HepG2 (cell line): Measurements from ENCODE around the gene RABEPK. TPM values are rescaled to one million over a fixed set of nuclear protein-coding genes. Genes with fewer than 3 reads are reported as not detected.

Source experiments
- ATAC-seq: fragments of 200-7000 bp; cut with Tn5 transposase; 3 replicates; pipeline ENCODE4 v1.9.1; 2020; ENCODE audit warnings: mild to moderate bottlenecking, moderate library complexity
- BruUV-seq: library from RNA; stranded (reverse); fragments of 400-500 nt; replicated peaks from 2 replicates; lab custom pipeline; 2021; lab: Mats Ljungman, UMichigan
- CTCF ChIA-PET: fragments of 300-600 bp; formaldehyde crosslinking; extraction: SDS; loops from one replicate; lab custom pipeline; 2021; ENCODE audit warnings: low total read pairs, inconsistent platforms, low intra/inter-chr PET ratio; lab: Yijun Ruan, JAX
- POLR2A ChIA-PET: fragments of 350-600 bp; sonication (Branson Sonifier 250); formaldehyde crosslinking; loops from one replicate; lab custom pipeline; 2020; ENCODE audit warnings: antibody characterized with exemption, inconsistent platforms; lab: Yijun Ruan, JAX
- DNase-seq: peaks from one replicate; pipeline ENCODE4 v3.0.0-alpha.2; 2015; ENCODE audit warnings: low spot score
- FAIRE-seq: peaks from 3 replicates; lab custom pipeline; 2011; peaks lifted over from hg19 to GRCh38; lab: Jason Lieb, UNC
- H2AFZ ChIP-seq: one replicate; pipeline ENCODE4 v1.6.1; 2011; ENCODE audit warnings: low read length, inconsistent platforms
- H3K27ac ChIP-seq: fragments of 300-600 bp; 3 replicates; pipeline ENCODE4 v1.8.0; 2011; ENCODE audit warnings: mixed run types, mild to moderate bottlenecking, mixed read lengths, low read length, inconsistent platforms; ENCODE audit not compliant: insufficient read depth; ENCODE audit errors: extremely low read length
- H3K27me3 ChIP-seq, 2 experiments: fragments of 200-600 bp in 1 of 2; 2 replicates in 1 of 2; 3 replicates in 1 of 2; pipeline versions ENCODE4 v1.6.0 to v1.8.0; 2011; ENCODE audit warnings: low read length in 2 of 2, mild to moderate bottlenecking in 2 of 2, moderate library complexity in 2 of 2, inconsistent platforms in 1 of 2; ENCODE audit not compliant: insufficient read depth in 2 of 2, control insufficient read depth in 1 of 2
- H3K36me3 ChIP-seq, 2 experiments: fragments of 200-600 bp in 1 of 2; replicated peaks in 1 of 2; 2 replicates in 1 of 2; 3 replicates in 1 of 2; pipeline versions ENCODE4 v1.5.1 to v1.8.0; 2011; ENCODE audit warnings: low read length in 2 of 2, inconsistent platforms in 1 of 2; ENCODE audit not compliant: insufficient read depth in 2 of 2, control insufficient read depth in 1 of 2
- H3K4me1 ChIP-seq: 2 replicates; pipeline ENCODE4 v1.5.1; 2012; ENCODE audit warnings: low read length, inconsistent platforms; ENCODE audit not compliant: insufficient read depth
- H3K4me2 ChIP-seq: 2 replicates; pipeline ENCODE4 v1.6.0; 2011; ENCODE audit warnings: low read depth, low read length, inconsistent platforms
- H3K4me3 ChIP-seq, 3 experiments: fragments of 200-600 bp in 1 of 3; sonication (generic), shearing (Covaris generic) in 1 of 3; replicated peaks in 1 of 3; 2 replicates each; pipeline ENCODE4 v1.5.1; 2011 to 2016; ENCODE audit warnings: low read length in 3 of 3, inconsistent platforms in 2 of 3, low read depth in 2 of 3, mild to moderate bottlenecking in 2 of 3, control low read depth in 1 of 3, mixed read lengths in 1 of 3; ENCODE audit not compliant: insufficient read depth in 1 of 3
- H3K79me2 ChIP-seq: one replicate; pipeline ENCODE4 v1.6.1; 2011; ENCODE audit warnings: low read length, inconsistent platforms; ENCODE audit not compliant: insufficient read depth
- H3K9ac ChIP-seq: 2 replicates; pipeline ENCODE4 v1.6.0; 2011; ENCODE audit warnings: mild to moderate bottlenecking, low read depth, low read length, inconsistent platforms; ENCODE audit not compliant: insufficient read depth
- H3K9me3 ChIP-seq: 2 replicates; pipeline ENCODE4 v1.5.1; 2012; ENCODE audit warnings: mild to moderate bottlenecking, low read length
- H4K20me1 ChIP-seq: 2 replicates; pipeline ENCODE4 v1.6.0; 2011; ENCODE audit warnings: inconsistent platforms, mild to moderate bottlenecking, low read length, moderate library complexity; ENCODE audit not compliant: insufficient read depth
- KIAA2018 ChIP-seq: sonication (generic); formaldehyde crosslinking; IDR thresholded peaks from 2 replicates; pipeline ENCODE4 v1.5.0; 2020; ENCODE audit warnings: mild to moderate bottlenecking, missing genetic modification reagents, borderline replicate concordance
- ZFP36L1 ChIP-seq: sonication (generic); formaldehyde crosslinking; IDR thresholded peaks from 2 replicates; pipeline ENCODE4 v1.8.0; 2022; ENCODE audit warnings: mild to moderate bottlenecking, missing genetic modification reagents, moderate library complexity
- ZNF282 ChIP-seq: fragments of 450-650 bp; IDR thresholded peaks from 2 replicates; pipeline ENCODE4 v1.6.1; 2018; ENCODE audit not compliant: partially characterized antibody
- ZNF318 ChIP-seq: sonication (generic); formaldehyde crosslinking; IDR thresholded peaks from 2 replicates; pipeline ENCODE4 v1.4.0; 2020; ENCODE audit warnings: mild to moderate bottlenecking, missing genetic modification reagents
- WGBS: methylation state at CpG from one replicate; pipeline ENCODE4 v1.1.6; 2017; ENCODE audit warnings: low lambda C conversion rate; 5-methylcytosine and 5-hydroxymethylcytosine counted together
- in situ Hi-C: cut with HindIII; loops from 2 replicates; pipeline ENCODE4 v1.10.0; 2017; ENCODE audit warnings: low pct_unique_long_range_greater_than_20kb; ENCODE audit not compliant: extremely low pct_ligation_motif_present
- intact Hi-C: fragments of 100-400 bp; cut with micrococcal nuclease; formaldehyde crosslinking; loops from one replicate; pipeline ENCODE4 v1.10.0; 2022; ENCODE audit not compliant: unreplicated experiment
- polyA plus RNA-seq, 8 experiments: library from polyadenylated mRNA; depleted of rRNA in 3 of 8; stranded (reverse) in 7 of 8; unstranded in 1 of 8; fragments of >200 nt; fragmentation: Illumina TruSeq in 4 of 8; extraction: Trizol in 4 of 8; gene quantifications; 2 replicates each; pipeline versions ENCODE4 v1.2.1 to v1.2.3, GENCODE V29; 2011 to 2016; ENCODE audit warnings: low read depth in 4 of 8, missing spikeins in 1 of 8, mixed read lengths in 1 of 8; ENCODE audit not compliant: insufficient read depth in 1 of 8
- total RNA-seq, 5 experiments: library from RNA; depleted of rRNA; stranded (reverse); fragments of >200 nt; fragmentation: Illumina TruSeq; extraction: Trizol; gene quantifications; 2 replicates each; pipeline ENCODE4 v1.2.3, GENCODE V29; 2016; ENCODE audit warnings: low read depth in 1 of 5

Gene RABEPK
- total and polyA plus RNA-seq, 2 of the 13 experiments (the other 11 are each of a cell fraction or from before 2014, with no cell fraction given) = 75.5 to 90.0 TPM

GRCh38 chr9:125261501-125262293, 61.4 kb downstream of the RABEPK start, which contains the start of gene GAPVD1:
TSS of gene GAPVD1 (plus strand) at chr9:125261826. CDS start at chr9:125298922, 37,096 bp downstream.
- Histone ChIP-seq H3K79me2 (peaks cover 43% of the 10 kb centered on the region), H3K9ac (peak within 1 kb of the TSS; percentile 88), H3K27ac (peak within 1 kb of the TSS; percentile 94), H3K4me2 (peak within 1 kb of the TSS; percentile 97), H2AFZ (peak within 1 kb of the TSS; percentile 96), H3K4me3 (peak within 1 kb of the TSS; percentile 83 to 99 (median 87)), H3K27me3 (no peaks in the 10 kb centered on the region), H3K9me3 (no peaks in the 10 kb centered on the region), H3K4me1 (peaks cover 54% of the 10 kb centered on the region), H4K20me1 (peaks cover 6% of the 10 kb centered on the region), H3K36me3 (peaks cover 0 to 3% of the 10 kb centered on the region in 2 experiments; a peak in 1 of 5 replicates)
- ATAC-seq (peak; percentile 98), FAIRE-seq (no peak), DNase-seq (peak; percentile 93)
- intact Hi-C loops = loop anchor here (1.0 kb wide), 2 partner anchors 20 to 36 kb away; partner anchors contain the start of gene HSPA5
- in situ Hi-C loops = no loop called here
- 6% methylated on average over 20 of the region's 72 CpGs for WGBS
- no TSS peak for BruUV-seq
- ChIA-PET POLR2A (interaction anchor here (0.7 to 5.0 kb wide), 13 partner anchors 11 to 155 kb away, joined by 3 to 73 read pairs (median 4); partner anchors contain the start of gene HSPA5), CTCF (no interaction called here)
- 0 out of 2 replicates have a peak, but pooled peaks have one; percentile 56 for TF ChIP-seq ZNF318 (CRISPR knock-in tag)
- TF ChIP-seq KIAA2018 (CRISPR knock-in tag) = no peak
- TF ChIP-seq ZNF282 = no peak
- no peak for TF ChIP-seq ZFP36L1 (CRISPR knock-in tag)
